Suprapubic skin (tissue), 4 donors: ENCODE measurements around the gene PDE9A.

Source experiments
- POLR2A ChIP-seq, 2 donors: fragments of 450-650 bp; IDR thresholded peaks; one replicate each; pipeline ENCODE4 v1.6.1; 2017; ENCODE audit warnings: antibody characterized with exemption in 2 of 2, mild to moderate bottlenecking in 2 of 2, moderate library complexity in 2 of 2
- POLR2AphosphoS5 ChIP-seq, 3 donors: sonication (generic); formaldehyde crosslinking; IDR thresholded peaks; one replicate each; pipeline ENCODE4 v1.6.1; 2017; ENCODE audit warnings: antibody characterized with exemption in 3 of 3
- TF ChIP-seq, protein P1 (sequence below), 2 donors: fragments of 200-600 bp in 1 of 2; fragments of 450-650 bp in 1 of 2; sonication (generic) in 1 of 2; IDR thresholded peaks; one replicate each; pipeline ENCODE4 v1.5.1; 2016 to 2019; ENCODE audit warnings: antibody characterized with exemption in 2 of 2, mild to moderate bottlenecking in 1 of 2, moderate library complexity in 1 of 2

DNA sequence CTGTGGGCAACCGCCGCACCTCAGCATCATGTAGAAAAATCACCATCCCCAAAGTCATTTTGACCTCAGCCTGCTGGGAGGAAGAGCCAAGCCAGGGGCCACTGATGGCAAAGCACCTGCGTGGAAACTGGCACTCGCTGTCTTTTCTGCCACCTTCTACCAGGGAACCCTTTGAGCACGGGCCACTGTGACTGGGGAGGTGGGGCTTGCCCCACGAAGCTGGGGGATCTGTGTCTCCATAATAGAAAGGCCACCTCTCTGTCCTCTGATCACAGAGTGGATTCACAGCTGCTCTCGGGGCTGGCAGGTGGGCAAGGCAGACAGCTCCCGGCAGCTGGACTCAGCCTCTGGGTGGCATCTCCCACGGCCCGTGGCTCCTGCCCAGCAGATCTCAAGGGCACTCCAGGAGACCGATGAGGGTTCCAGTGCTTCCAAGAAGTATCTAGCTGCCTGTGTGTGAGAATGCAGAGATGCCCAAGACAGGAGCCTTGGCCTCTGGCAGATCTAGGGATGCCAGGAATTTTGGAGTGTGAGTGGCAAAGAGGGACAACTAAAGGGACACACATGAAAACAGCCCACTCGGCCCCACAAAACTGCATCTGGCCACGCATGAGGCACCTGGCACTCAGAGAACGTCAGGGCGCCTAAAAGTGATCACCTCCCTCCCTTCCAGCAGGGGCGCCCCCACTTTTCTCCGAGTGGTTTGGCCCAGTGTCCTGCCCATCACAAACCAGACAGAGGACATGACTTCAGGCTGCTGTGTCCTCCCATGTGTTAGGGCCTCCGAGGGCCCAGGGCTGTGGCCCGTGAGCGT lies 102.6 kb downstream of the PDE9A start:
- TF ChIP-seq, protein P1, sequence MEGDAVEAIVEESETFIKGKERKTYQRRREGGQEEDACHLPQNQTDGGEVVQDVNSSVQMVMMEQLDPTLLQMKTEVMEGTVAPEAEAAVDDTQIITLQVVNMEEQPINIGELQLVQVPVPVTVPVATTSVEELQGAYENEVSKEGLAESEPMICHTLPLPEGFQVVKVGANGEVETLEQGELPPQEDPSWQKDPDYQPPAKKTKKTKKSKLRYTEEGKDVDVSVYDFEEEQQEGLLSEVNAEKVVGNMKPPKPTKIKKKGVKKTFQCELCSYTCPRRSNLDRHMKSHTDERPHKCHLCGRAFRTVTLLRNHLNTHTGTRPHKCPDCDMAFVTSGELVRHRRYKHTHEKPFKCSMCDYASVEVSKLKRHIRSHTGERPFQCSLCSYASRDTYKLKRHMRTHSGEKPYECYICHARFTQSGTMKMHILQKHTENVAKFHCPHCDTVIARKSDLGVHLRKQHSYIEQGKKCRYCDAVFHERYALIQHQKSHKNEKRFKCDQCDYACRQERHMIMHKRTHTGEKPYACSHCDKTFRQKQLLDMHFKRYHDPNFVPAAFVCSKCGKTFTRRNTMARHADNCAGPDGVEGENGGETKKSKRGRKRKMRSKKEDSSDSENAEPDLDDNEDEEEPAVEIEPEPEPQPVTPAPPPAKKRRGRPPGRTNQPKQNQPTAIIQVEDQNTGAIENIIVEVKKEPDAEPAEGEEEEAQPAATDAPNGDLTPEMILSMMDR (IDR thresholded peaks at IDR 0.05): no peak
- no peak for TF ChIP-seq POLR2A (IDR thresholded peaks at IDR 0.05)
- TF ChIP-seq POLR2AphosphoS5 (IDR thresholded peaks at IDR 0.05): no peak
